ENCODE measurements around the gene SDHB. TPM values are rescaled to one million over a fixed set of nuclear protein-coding genes. Genes with fewer than 3 reads are reported as not detected.

SDHB gene
- total RNA-seq, 1 donor from 2014 or later = 44.9 TPM

GRCh38 chr1:17069452-17070162 lies 15.8 kb upstream of the SDHB start:
- no peak for DNase-seq (ENCODE audit: low spot score)
- H3K4me3 Mint-ChIP-seq (ENCODE audit: unreplicated experiment) = no peak overlapping the region
- peaks cover 5% of the 10 kb centered on the region for H3K27me3 Mint-ChIP-seq (ENCODE audit: unreplicated experiment)
- H3K4me1 Mint-ChIP-seq (ENCODE audit: unreplicated experiment) = no peaks in the 10 kb centered on the region
- no peaks in the 10 kb centered on the region for H3K9me3 Mint-ChIP-seq (ENCODE audit: unreplicated experiment)
- TF ChIP-seq CTCF (IDR thresholded peaks at IDR 0.05; ENCODE audit: unreplicated experiment) = no peak
- H3K27ac Mint-ChIP-seq (ENCODE audit: unreplicated experiment) = no peak overlapping the region
- H3K36me3 Mint-ChIP-seq (ENCODE audit: low read depth, unreplicated experiment) = no peaks in the 10 kb centered on the region

GRCh38 chr1:17068789-17069188 lies 15.0 kb upstream of the SDHB start:
- H3K27ac Mint-ChIP-seq (ENCODE audit: unreplicated experiment) = no peak overlapping the region
- no peak overlapping the region for H3K4me3 Mint-ChIP-seq (ENCODE audit: unreplicated experiment)
- H3K4me1 Mint-ChIP-seq (ENCODE audit: unreplicated experiment) = no peaks in the 10 kb centered on the region
- no peak for TF ChIP-seq CTCF (IDR thresholded peaks at IDR 0.05; ENCODE audit: unreplicated experiment)
- H3K27me3 Mint-ChIP-seq (ENCODE audit: unreplicated experiment) = peaks cover 5% of the 10 kb centered on the region
- H3K36me3 Mint-ChIP-seq (ENCODE audit: low read depth, unreplicated experiment) = no peaks in the 10 kb centered on the region
- DNase-seq (ENCODE audit: low spot score) = no peak
- H3K9me3 Mint-ChIP-seq (ENCODE audit: unreplicated experiment) = no peaks in the 10 kb centered on the region

- H3K4me1 Mint-ChIP-seq (ENCODE audit: unreplicated experiment) = peaks cover 4% of the 10 kb centered on the region
- H3K27me3 Mint-ChIP-seq (ENCODE audit: unreplicated experiment) = peaks cover 5% of the 10 kb centered on the region
- no peaks in the 10 kb centered on the region for H3K9me3 Mint-ChIP-seq (ENCODE audit: unreplicated experiment)
- no peaks in the 10 kb centered on the region for H3K36me3 Mint-ChIP-seq (ENCODE audit: low read depth, unreplicated experiment)
- no peak overlapping the region for H3K27ac Mint-ChIP-seq (ENCODE audit: unreplicated experiment)
- H3K4me3 Mint-ChIP-seq (ENCODE audit: unreplicated experiment) = no peak overlapping the region
- no peak for DNase-seq (ENCODE audit: low spot score)
- TF ChIP-seq CTCF (IDR thresholded peaks at IDR 0.05; ENCODE audit: unreplicated experiment) = no peak
Measured at GRCh38 chr1:17067465-17068240, 13.8 kb upstream of the SDHB start.

GRCh38 chr1:17067069-17067426 lies 13.2 kb upstream of the SDHB start:
- Mint-ChIP-seq H3K9me3 (ENCODE audit: unreplicated experiment) (no peaks in the 10 kb centered on the region), H3K4me3 (ENCODE audit: unreplicated experiment) (no peak overlapping the region)
- TF ChIP-seq CTCF (IDR thresholded peaks at IDR 0.05; ENCODE audit: unreplicated experiment) = no peak

More at GRCh38 chr1:17067069-17067426, 13.2 kb upstream of the SDHB start:
- DNase-seq (ENCODE audit: low spot score) = no peak
- peaks cover 5% of the 10 kb centered on the region for H3K27me3 Mint-ChIP-seq (ENCODE audit: unreplicated experiment)
- H3K4me1 Mint-ChIP-seq (ENCODE audit: unreplicated experiment) = peaks cover 4% of the 10 kb centered on the region
- H3K27ac Mint-ChIP-seq (ENCODE audit: unreplicated experiment) = no peak overlapping the region
- no peaks in the 10 kb centered on the region for H3K36me3 Mint-ChIP-seq (ENCODE audit: low read depth, unreplicated experiment)
